Stimulated activated naive B cell treated with anti-CD40 and anti-IgM and Interleukin-4, amounts not matched to agents 10 μg/mL and 1 μg/mL and 100 μg/mL, for 72 hours (primary cell): ENCODE measurements around the gene CACNG5.

ENCODE experiments used
- ATAC-seq, 2 donors: fragments of 150-1000 bp; cut with Tn5 transposase; replicated peaks; 2 replicates each; pipeline ENCODE4 v1.10.0; 2021; ENCODE audit warnings: moderate library complexity in 1 of 2
- DNase-seq: peaks from one replicate; pipeline ENCODE4 v3.0.0; 2021
- H3K27ac Mint-ChIP-seq: one replicate; pipeline ENCODE4 v1.8.0; 2022; ENCODE audit warnings: mild to moderate bottlenecking, mixed read lengths
- H3K27me3 Mint-ChIP-seq, 2 donors: one replicate each; pipeline ENCODE4 v1.8.0; 2022; ENCODE audit warnings: mixed read lengths in 2 of 2
- H3K36me3 Mint-ChIP-seq, 2 donors: one replicate each; pipeline ENCODE4 v1.8.0; 2022; ENCODE audit warnings: mixed read lengths in 2 of 2, mild to moderate bottlenecking in 1 of 2
- H3K4me1 Mint-ChIP-seq, 2 donors: one replicate each; pipeline ENCODE4 v1.8.0; 2022; ENCODE audit warnings: mixed read lengths in 2 of 2, mild to moderate bottlenecking in 1 of 2
- H3K4me3 Mint-ChIP-seq, 2 donors: one replicate each; pipeline ENCODE4 v1.8.0; 2022; ENCODE audit warnings: mild to moderate bottlenecking in 2 of 2, mixed read lengths in 2 of 2, moderate library complexity in 1 of 2
- H3K9me3 Mint-ChIP-seq, 2 donors: one replicate each; pipeline ENCODE4 v1.8.0; 2022; ENCODE audit warnings: mixed read lengths in 2 of 2, mild to moderate bottlenecking in 1 of 2

The CACNG5 gene

DNA sequence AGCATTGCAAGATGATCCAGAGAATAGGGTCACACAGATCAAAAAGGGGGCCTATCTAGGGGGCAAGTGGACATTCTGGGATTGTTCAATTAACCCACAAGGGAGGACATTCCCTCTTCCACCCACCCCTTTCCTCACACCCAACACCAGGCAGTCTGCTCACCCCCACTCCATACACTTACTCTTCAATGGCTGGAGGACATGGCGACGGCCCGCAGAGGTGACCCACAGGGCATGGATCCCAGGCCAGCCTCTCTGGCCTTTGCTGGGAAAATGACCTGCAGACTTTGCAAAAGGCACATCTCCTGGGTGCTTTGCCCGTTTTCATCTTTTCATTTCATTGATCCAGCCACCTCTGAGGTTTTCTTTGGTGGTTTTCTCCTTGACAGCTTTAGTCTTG is 1.7 kb upstream of the CACNG5 start:
- Mint-ChIP-seq H3K4me3 (no peak overlapping the region), H3K27ac (no peak overlapping the region), H3K9me3 (no peaks in the 10 kb centered on the region), H3K36me3 (no peaks in the 10 kb centered on the region), H3K4me1 (peaks cover 2 to 5% of the 10 kb centered on the region in 2 donors), H3K27me3 (peaks cover 57 to 83% of the 10 kb centered on the region in 2 donors)
- ATAC-seq: no peak
- no peak for DNase-seq

DNA sequence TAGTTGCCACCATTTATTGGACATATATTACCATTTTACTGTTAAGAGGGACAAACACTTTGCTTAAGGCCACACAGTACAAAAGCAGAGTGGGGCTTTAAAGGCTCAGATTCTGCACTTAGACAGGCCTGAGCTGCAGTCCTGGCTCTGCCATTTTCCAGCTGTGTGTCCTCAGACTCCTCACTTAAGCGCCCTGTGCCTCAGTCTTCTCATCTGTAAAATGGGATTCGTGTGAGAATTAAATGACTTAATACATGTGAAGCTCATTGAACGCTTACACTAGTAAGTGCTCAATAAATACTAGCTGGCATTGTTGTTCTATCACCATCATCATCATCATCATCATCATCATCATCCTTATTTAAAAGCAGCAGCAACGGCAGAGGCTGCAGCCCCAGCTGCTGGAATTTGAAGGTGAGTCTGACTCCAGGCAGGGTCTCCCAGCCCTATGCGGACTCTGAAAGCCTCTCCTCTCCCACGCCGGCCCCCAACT is 445 bp upstream of the CACNG5 start:
- ATAC-seq (no peak), DNase-seq (no peak)
- Mint-ChIP-seq H3K36me3 (no peaks in the 10 kb centered on the region), H3K4me1 (peaks cover 0 to 2% of the 10 kb centered on the region in 2 donors), H3K9me3 (no peaks in the 10 kb centered on the region), H3K27me3 (peaks cover 56 to 76% of the 10 kb centered on the region in 2 donors), H3K4me3 (no peak overlapping the region), H3K27ac (no peak overlapping the region)

DNA sequence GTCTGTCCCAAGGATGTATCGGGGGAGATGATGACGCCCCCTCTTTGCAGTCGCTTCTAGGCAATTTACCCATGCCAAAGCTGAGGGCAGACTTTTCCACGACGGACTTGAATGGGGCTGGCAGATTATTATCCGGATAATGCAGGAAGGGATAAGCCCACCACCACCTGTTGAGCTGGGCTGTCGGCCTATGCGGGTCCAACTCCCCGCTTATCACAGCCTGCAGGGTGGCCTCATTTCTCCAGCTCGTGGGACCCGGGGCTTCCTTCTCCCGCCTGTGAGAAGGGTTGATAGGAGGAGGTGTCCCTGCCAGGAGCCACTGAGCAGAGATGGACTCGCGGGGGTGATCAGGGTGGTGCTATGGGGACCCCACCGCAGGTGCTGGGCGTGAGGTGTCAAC is 559 bp downstream of the CACNG5 start:
- peaks cover 51 to 69% of the 10 kb centered on the region in 2 donors for H3K27me3 Mint-ChIP-seq
- DNase-seq (no peak), ATAC-seq (no peak)
- no peaks in the 10 kb centered on the region for H3K9me3 Mint-ChIP-seq
- no peaks in the 10 kb centered on the region for H3K4me1 Mint-ChIP-seq
- no peak overlapping the region for H3K4me3 Mint-ChIP-seq
- H3K27ac Mint-ChIP-seq: no peak overlapping the region
- H3K36me3 Mint-ChIP-seq: no peaks in the 10 kb centered on the region

DNA sequence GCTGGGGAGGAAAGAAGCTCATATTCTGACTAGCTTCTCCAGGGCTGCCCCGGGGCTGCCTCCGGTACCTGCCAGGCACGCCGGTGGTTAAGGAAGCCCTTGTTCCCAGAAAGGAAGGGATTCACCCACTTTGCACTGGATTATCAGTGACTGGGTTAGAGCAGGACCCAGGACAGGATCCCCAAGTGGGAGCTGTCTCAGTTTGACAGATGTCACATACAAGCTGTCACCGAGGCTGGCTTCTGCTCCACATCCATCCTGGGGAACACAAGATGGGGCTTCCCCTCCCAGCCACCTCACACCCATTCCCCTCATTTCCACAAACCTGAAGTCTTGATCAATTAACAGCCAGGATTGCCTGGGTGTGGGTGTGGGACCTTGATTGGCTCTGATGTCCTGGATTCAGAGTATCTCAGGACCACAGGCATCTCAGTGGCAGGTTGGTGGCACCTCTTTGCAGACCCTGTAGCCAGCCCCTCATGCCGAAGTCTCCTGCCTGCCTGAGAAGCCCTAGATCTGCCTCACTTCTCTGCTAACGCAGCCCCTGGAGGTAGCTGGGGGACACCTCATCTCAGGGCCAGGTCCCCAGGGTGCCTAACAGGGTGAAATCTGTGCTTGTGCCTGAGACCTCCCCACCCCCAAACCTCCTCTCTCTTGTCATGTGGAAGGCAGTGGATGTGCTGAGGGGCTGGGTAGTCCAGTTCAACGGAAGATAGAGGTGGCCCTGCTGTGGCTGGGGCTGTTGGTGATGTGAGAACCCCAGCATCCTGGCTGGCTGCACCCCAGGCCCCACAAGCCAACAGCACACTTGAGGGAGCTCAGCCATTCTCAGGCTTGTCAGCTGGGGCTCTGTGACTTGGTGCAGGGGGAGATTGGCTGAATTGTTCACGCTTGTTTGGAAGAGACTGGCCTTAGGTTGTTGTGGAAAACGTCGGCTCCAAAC is 1.4 kb downstream of the CACNG5 start:
- DNase-seq (no peak), ATAC-seq (no peak)
- H3K4me3 Mint-ChIP-seq: no peak overlapping the region
- H3K27me3 Mint-ChIP-seq: peaks cover 46 to 69% of the 10 kb centered on the region in 2 donors
- no peaks in the 10 kb centered on the region for H3K9me3 Mint-ChIP-seq
- H3K27ac Mint-ChIP-seq: no peak overlapping the region
- no peaks in the 10 kb centered on the region for H3K4me1 Mint-ChIP-seq
- H3K36me3 Mint-ChIP-seq: no peaks in the 10 kb centered on the region

DNA sequence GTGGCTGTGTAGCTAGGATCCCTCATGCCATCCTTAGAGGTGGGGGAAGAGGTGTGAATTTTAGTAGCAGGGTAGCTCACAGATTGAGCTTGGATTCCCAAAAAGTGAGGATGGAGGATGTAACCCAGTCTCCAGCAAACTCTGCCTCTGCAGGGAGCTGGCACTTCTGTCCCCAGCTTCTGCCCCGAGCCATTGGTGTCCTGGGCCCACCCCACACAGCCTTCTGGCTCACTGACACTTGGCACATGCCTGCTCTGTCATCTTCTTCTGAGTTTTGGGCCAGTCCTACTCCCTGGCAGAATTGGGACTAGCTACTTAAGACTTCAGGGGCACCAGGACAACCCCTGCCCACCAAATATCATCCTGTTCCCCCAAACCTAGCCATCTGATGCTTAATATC is 2.3 kb downstream of the CACNG5 start:
- Mint-ChIP-seq H3K27me3 (peaks cover 38 to 60% of the 10 kb centered on the region in 2 donors), H3K4me3 (no peak overlapping the region), H3K27ac (no peak overlapping the region), H3K36me3 (no peaks in the 10 kb centered on the region), H3K9me3 (no peaks in the 10 kb centered on the region), H3K4me1 (no peaks in the 10 kb centered on the region)
- ATAC-seq (no peak), DNase-seq (no peak)

DNA sequence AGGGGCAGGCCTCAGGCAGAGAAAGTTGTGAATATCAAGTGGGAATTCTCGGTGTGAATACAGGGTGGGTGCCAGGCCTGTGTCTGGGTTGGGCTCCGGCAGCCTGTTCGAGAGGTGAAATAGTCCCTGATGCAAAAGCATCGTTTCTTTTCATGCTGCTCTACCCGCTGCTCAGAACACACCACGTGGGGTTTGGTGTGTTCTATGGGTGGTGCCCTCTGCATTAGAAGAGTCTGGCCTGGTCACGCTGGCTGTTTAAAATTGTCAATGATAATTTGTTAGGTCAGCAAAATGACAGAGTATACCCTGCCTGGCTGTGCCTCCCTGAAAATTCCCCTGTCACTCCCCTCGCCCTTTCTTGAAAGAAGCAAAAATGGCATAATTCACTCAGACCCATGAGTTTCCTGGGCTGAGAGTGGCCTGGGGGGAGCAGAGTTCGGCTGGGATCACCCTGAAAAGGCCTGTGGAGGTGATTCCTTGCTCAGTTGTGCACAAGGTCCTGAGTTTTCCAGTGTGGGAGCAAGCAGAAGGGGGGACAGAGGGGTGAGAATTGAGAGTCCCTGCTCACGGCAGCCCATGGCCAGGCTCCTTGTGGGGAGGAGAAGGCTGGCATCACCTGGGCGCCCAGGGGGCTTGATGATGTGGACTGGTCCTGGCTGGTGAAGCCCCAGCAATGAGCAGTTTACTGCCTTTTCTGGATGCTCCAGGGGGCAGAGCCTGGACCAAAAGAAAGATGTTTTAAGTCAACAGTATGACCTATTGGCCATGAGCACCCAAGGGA is 3.2 kb downstream of the CACNG5 start:
- Mint-ChIP-seq H3K27ac (no peak overlapping the region), H3K27me3 (peaks cover 33 to 53% of the 10 kb centered on the region in 2 donors), H3K4me3 (no peak overlapping the region), H3K9me3 (no peaks in the 10 kb centered on the region), H3K36me3 (no peaks in the 10 kb centered on the region), H3K4me1 (no peaks in the 10 kb centered on the region)
- DNase-seq (no peak), ATAC-seq (no peak)

DNA sequence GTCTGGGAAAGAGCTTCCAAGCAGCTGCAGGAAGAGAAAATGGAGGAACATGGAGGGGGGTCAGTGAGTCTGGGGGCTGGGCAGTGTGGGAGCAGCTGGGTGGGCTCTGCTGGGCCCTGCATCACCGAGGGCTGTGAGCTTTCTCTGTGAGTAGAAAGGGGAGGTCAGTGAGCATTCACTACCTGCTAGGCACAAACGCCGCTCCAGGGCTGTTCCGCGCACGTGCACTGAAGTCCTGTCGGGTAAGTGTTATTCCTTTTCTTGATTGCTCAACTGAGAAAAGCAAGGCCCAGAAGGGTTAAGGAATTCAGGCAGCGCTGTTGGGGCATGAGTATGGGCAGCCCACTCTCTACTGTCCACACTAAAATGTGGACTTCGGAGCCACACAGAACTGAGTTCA is 4.7 kb downstream of the CACNG5 start:
- no peak for ATAC-seq
- Mint-ChIP-seq H3K4me1 (no peaks in the 10 kb centered on the region), H3K36me3 (no peaks in the 10 kb centered on the region), H3K27ac (no peak overlapping the region), H3K9me3 (no peaks in the 10 kb centered on the region), H3K27me3 (peaks cover 31 to 38% of the 10 kb centered on the region in 2 donors), H3K4me3 (no peak overlapping the region)
- no peak for DNase-seq

DNA sequence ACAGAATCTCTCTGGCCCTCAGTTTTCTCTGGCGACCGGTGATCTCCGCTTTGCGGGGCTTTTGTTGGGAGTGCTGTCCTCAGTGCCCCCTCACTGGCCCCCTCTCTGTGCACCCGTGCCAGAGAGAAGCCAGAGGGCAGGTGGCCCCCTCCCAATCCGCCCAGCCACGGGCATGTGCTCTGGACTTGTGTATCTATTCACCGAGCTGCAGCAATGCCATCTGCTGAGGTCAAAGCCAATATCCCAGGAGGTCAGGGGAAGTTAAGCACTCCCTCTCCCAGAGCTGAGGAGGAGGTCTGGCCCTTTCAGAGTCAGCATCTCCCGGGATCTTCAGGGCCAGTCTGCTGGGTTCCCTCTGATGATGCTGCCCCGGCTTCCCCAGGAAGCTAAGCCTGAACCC is 5.1 kb downstream of the CACNG5 start:
- Mint-ChIP-seq H3K27ac (no peak overlapping the region), H3K4me3 (no peak overlapping the region), H3K9me3 (peaks cover 0 to 3% of the 10 kb centered on the region in 2 donors), H3K36me3 (no peaks in the 10 kb centered on the region), H3K4me1 (no peaks in the 10 kb centered on the region), H3K27me3 (peaks cover 31 to 36% of the 10 kb centered on the region in 2 donors)
- no peak for DNase-seq
- ATAC-seq: no peak

DNA sequence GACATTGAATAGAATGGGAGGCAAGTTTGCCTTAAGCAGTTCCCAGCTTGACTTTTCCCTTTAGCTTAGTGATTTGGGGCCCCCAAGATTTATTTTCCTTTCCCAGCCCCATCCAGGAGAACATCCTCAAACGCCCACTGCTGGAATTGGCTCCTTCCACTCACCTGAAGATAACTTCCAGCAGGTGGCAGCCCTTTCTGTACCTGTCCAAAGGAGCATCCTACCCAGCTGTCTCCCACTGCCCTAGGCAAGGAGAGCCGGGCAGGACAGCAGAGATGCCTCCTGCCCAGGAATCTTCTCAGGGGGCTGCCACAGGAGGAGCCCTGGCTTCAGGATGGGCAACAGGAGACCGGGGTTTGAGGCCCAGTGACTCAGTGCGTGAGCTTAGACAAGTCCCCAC is 6.4 kb downstream of the CACNG5 start:
- Mint-ChIP-seq H3K27me3 (peaks cover 20 to 27% of the 10 kb centered on the region in 2 donors), H3K4me3 (no peak overlapping the region), H3K4me1 (no peaks in the 10 kb centered on the region), H3K27ac (no peak overlapping the region), H3K36me3 (no peaks in the 10 kb centered on the region), H3K9me3 (peaks cover 0 to 3% of the 10 kb centered on the region in 2 donors)
- no peak for DNase-seq
- ATAC-seq: no peak

DNA sequence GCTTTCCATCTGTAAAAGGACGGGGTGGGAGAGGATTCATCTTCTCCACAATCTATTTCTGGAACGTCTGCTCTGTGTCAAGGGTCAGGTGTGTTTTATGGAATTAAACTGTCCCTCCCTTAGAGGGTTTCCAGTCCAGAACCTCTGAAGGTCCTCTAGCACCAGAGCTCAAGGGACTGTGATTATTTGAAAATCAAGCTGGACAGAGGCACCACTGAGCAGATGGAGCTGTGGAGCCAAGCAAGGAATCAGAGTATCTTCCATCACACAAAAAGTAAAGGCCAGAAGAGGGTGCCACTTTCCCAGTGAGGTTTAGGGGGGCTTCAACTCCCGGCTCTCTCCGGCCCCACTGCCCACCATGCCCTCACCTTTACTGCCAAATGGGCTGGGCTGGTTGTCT is 6.8 kb downstream of the CACNG5 start:
- Mint-ChIP-seq H3K27me3 (peaks cover 16 to 23% of the 10 kb centered on the region in 2 donors), H3K9me3 (peaks cover 0 to 3% of the 10 kb centered on the region in 2 donors), H3K4me3 (no peak overlapping the region), H3K36me3 (no peaks in the 10 kb centered on the region), H3K27ac (no peak overlapping the region), H3K4me1 (no peaks in the 10 kb centered on the region)
- DNase-seq (no peak), ATAC-seq (no peak)

DNA sequence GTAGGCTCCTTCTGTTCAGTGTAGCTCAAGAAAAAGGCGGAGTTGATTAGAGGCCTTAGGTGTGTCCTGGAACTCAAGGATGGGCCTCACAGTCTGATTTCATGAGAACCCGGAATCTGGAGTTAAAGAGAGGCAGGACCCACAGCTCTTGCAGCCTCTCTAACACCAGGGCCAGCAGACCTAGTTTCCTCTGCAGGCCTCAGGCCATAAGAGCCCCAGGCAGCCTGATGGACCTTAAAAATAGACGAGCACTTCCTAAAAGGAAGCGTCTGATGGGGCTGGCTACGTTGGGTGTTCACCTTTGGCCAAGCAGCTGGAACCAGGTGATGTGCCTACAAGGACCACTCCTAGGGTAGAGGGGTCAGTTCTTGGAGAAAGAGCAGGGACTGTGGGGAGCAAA is 7.6 kb downstream of the CACNG5 start:
- H3K4me3 Mint-ChIP-seq: no peak overlapping the region
- no peaks in the 10 kb centered on the region for H3K4me1 Mint-ChIP-seq
- peaks cover 12 to 17% of the 10 kb centered on the region in 2 donors for H3K27me3 Mint-ChIP-seq
- no peak overlapping the region for H3K27ac Mint-ChIP-seq
- no peak for ATAC-seq
- DNase-seq: no peak
- no peaks in the 10 kb centered on the region for H3K36me3 Mint-ChIP-seq
- H3K9me3 Mint-ChIP-seq: peaks cover 4 to 9% of the 10 kb centered on the region in 2 donors

DNA sequence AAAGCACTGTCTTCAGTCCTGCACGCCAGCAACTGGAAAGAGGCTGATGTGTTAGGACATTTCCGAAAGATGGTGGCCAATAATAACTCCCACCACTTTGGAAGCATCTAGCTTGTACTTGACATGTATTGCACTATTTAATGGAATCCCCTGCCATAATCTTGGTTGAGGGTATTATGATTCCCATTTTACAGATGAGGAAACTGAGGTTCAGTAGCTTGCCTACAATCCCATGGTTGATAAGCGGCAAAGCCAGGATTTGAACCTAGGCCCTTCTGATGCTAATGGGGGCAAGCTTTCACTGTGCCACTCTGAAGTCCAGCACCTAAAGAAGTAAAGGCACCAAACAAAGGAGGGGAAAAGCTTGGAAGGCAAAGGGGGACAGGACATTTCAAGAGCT is 8.0 kb downstream of the CACNG5 start:
- Mint-ChIP-seq H3K36me3 (no peaks in the 10 kb centered on the region), H3K4me3 (no peak overlapping the region), H3K27ac (no peak overlapping the region), H3K27me3 (peaks cover 10 to 14% of the 10 kb centered on the region in 2 donors), H3K4me1 (no peaks in the 10 kb centered on the region), H3K9me3 (peaks cover 8 to 10% of the 10 kb centered on the region in 2 donors)
- ATAC-seq: no peak
- no peak for DNase-seq

DNA sequence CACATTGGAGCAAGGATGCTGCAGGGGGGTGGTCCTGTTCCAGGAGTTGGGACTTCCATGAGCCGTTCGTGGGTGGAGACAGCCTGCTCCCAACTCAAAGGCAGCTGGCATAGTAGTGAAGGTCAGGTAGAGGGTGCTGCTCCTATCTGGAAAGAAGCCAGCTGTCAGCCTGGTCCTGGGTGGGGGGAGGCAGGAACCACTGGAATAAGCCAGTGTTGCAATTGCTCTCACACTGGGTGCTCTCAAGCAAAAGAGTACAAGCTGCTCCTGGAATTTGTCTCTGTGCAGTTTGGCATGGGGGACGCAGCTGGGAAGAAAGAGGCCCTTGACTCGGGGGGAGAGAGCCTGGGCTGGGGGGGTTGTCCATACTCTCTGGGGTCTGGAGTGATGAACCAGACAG is 8.7 kb downstream of the CACNG5 start:
- no peak for DNase-seq
- peaks cover 10 to 14% of the 10 kb centered on the region in 2 donors for H3K27me3 Mint-ChIP-seq
- ATAC-seq: no peak
- no peak overlapping the region for H3K27ac Mint-ChIP-seq
- no peak overlapping the region for H3K4me3 Mint-ChIP-seq
- H3K9me3 Mint-ChIP-seq: peaks cover 10 to 11% of the 10 kb centered on the region in 2 donors
- no peaks in the 10 kb centered on the region for H3K36me3 Mint-ChIP-seq
- no peaks in the 10 kb centered on the region for H3K4me1 Mint-ChIP-seq

DNA sequence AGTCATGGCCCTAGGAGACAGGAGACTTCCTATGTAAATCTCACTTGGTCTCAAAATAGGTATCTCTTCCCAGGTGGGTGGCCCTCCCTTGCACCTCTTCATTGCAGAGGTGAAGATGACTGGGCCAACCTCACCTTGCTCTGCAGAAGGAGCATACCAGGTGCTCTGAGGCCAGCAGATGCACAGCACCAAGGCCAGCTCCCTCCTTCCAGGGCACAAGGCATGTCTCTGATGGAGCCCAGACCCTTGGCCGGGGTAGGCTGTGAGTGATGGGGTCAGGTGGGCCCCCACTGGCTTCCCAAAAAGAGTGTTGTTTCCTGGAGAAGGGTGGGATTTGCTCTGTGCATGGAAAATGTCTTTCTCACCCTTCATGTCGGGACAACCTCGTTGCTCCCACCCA is 12.8 kb downstream of the CACNG5 start:
- ATAC-seq (no peak), DNase-seq (no peak)
- Mint-ChIP-seq H3K27ac (no peak overlapping the region), H3K4me3 (no peak overlapping the region), H3K27me3 (peaks cover 0 to 11% of the 10 kb centered on the region in 2 donors), H3K36me3 (no peaks in the 10 kb centered on the region), H3K4me1 (peaks cover 0 to 3% of the 10 kb centered on the region in 2 donors), H3K9me3 (peaks cover 10 to 11% of the 10 kb centered on the region in 2 donors)
